ENCODE results near the gene FLT4. TPM values are rescaled to one million over a fixed set of nuclear protein-coding genes. Genes with fewer than 3 reads are reported as not detected.

FLT4 gene
- total RNA-seq (2021) = 6.1 and 6.3 TPM in 2 replicates
- long read RNA-seq, full-length matches to known transcripts = 2 of 24 reads
- long read RNA-seq, partial matches to known transcripts = 7 of 24 reads
- long read RNA-seq, other reads (novel, unspliced or antisense) = 15 of 24 reads

- Histone ChIP-seq H3K9ac (ENCODE audit: extremely low read depth, insufficient read length, low read length) (no peak within 1 kb of the TSS), H2BK20ac (ENCODE audit: low read depth, low read length, poor library complexity, severe bottlenecking) (no peak within 1 kb of the TSS), H3K23me2 (ENCODE audit: insufficient read length, low read depth, low read length, poor library complexity, severe bottlenecking) (peaks cover 10% of the 10 kb centered on the region), H3K79me2 (ENCODE audit: insufficient read depth, low read length) (no peaks in the 10 kb centered on the region), H3K23ac (ENCODE audit: insufficient read length, low read depth, low read length) (no peak within 1 kb of the TSS), H2AK5ac (ENCODE audit: insufficient read length, low read length) (no peak within 1 kb of the TSS), H3K27ac (ENCODE audit: insufficient read length, low read depth, low read length) (no peak within 1 kb of the TSS), H2BK120ac (ENCODE audit: low read depth, low read length, poor library complexity, severe bottlenecking) (no peak within 1 kb of the TSS), H3K27me3 (ENCODE audit: insufficient read depth, low read length) (peaks cover 11% of the 10 kb centered on the region; the same call in 1 of the 2 replicates), H3K18ac (ENCODE audit: insufficient read length, low read depth, low read length) (no peak within 1 kb of the TSS), H4K5ac (ENCODE audit: insufficient read length, low read depth, low read length) (no peak within 1 kb of the TSS), H3K4me2 (ENCODE audit: insufficient read depth, insufficient read length, low read length) (peak within 1 kb of the TSS; percentile 66), H3K79me1 (ENCODE audit: insufficient read depth, low read depth, low read length, poor library complexity, severe bottlenecking) (no peaks in the 10 kb centered on the region), H3K4me1 (ENCODE audit: insufficient read depth, low read length) (no peaks in the 10 kb centered on the region), H2BK5ac (ENCODE audit: insufficient read length, low read length) (no peak within 1 kb of the TSS), H3T11ph (ENCODE audit: low read length) (no peak within 1 kb of the TSS), H4K20me1 (ENCODE audit: control insufficient read depth, insufficient read depth, insufficient read length) (no peaks in the 10 kb centered on the region), H3K4ac (ENCODE audit: low read depth, low read length) (no peak within 1 kb of the TSS), H2AFZ (ENCODE audit: low read length) (no peak within 1 kb of the TSS), H4K8ac (replicated peaks; ENCODE audit: insufficient read length, low read depth, low read length) (no peak within 1 kb of the TSS), H2BK12ac (ENCODE audit: insufficient read length, low read depth, low read length) (no peak within 1 kb of the TSS), H4K91ac (ENCODE audit: insufficient read length, low read depth, low read length) (no peak within 1 kb of the TSS), H3K9me3 (ENCODE audit: control insufficient read depth, low read depth, low read length) (no peaks in the 10 kb centered on the region), H3K56ac (ENCODE audit: insufficient read length, low read depth, low read length) (no peak within 1 kb of the TSS), H2BK15ac (ENCODE audit: low read depth, low read length) (no peak within 1 kb of the TSS; the same call in 1 of the 2 replicates), H3K14ac (ENCODE audit: insufficient read depth, low read length) (no peak within 1 kb of the TSS; the same call in 1 of the 2 replicates)
- H3K4me1 Mint-ChIP-seq = peaks cover 10 to 20% of the 10 kb centered on the region in 2 experiments
- WGBS (ENCODE audit: extremely low coverage, insufficient read length, low lambda C conversion rate) = no CpG with 5 or more reads among the region's 89 CpGs
- peaks cover 0 to 5% (median 0%) of the 10 kb centered on the region in 3 experiments; a peak in 1 of 7 replicates for H3K36me3 Mint-ChIP-seq (ENCODE audit: insufficient read depth in 1 of 3, low read depth in 3 of 3)
- DNase-seq = no peak
- peaks cover 77% of the 10 kb centered on the region for H3K27me3 Mint-ChIP-seq (ENCODE audit: low read depth)
- no peak for TF ChIP-seq CTCF (conservative IDR thresholded peaks at IDR 0.05)
- H3K9me3 Mint-ChIP-seq = peaks cover 0 to 1% of the 10 kb centered on the region in 2 experiments; a peak in 2 of 5 replicates
- H3K4me3 Mint-ChIP-seq = peak within 1 kb of the TSS; percentile 65 to 91
- H3K27ac Mint-ChIP-seq = no peak within 1 kb of the TSS
These were observed at the start of gene FLT4 for GRCh38 chr5:180649297-180650039. Gene FLT4 (minus strand): TSS chr5:180649600. CDS start chr5:180649545, 55 bp downstream.

Measured in H9 (cell line).